Activated naive CD4-positive, alpha-beta T cell treated with anti-CD3 and anti-CD28 coated beads, Interleukin-2, amount 50 U/mL, for 72 hours (primary cell): Measurements from ENCODE around the gene MRPS23. TPM values are rescaled to one million over a fixed set of nuclear protein-coding genes. Genes with fewer than 3 reads are reported as not detected.
A peak's percentile ranks its signal among the peaks of the same experiment; 100 is the strongest.
"Not testable (repeated sequence)": the region's sequence is repeated elsewhere in the genome, so short reads cannot be mapped to it uniquely, and the experiment has no call there.

Experiments
- ATAC-seq, 2 donors: fragments of 150-1000 bp; cut with Tn5 transposase; 2 replicates each; pipeline ENCODE4 v1.10.0; 2021; ENCODE audit warnings: mild to moderate bottlenecking in 2 of 2, moderate library complexity in 2 of 2
- DNase-seq, 2 donors: peaks; one replicate each; pipeline ENCODE4 v3.0.0; 2021 to 2022; ENCODE audit warnings: low spot score in 2 of 2
- H3K27ac Mint-ChIP-seq, 2 donors: one replicate each; pipeline ENCODE4 v1.8.0; 2022; ENCODE audit warnings: mild to moderate bottlenecking in 2 of 2, mixed read lengths in 2 of 2
- H3K36me3 Mint-ChIP-seq, 2 donors: one replicate each; pipeline ENCODE4 v1.8.0; 2022; ENCODE audit warnings: mixed read lengths in 2 of 2
- H3K9me3 Mint-ChIP-seq, 2 donors: one replicate each; pipeline ENCODE4 v1.8.0; 2022; ENCODE audit warnings: mixed read lengths in 2 of 2
- total RNA-seq, 2 donors: library from RNA; stranded (reverse); gene quantifications; one replicate each; pipeline ENCODE4 v1.2.3, GENCODE V29; 2022

MRPS23 gene
- total RNA-seq, 2 donors from 2014 or later: 43.1 to 57.7 TPM

GRCh38 chr17:57858838-57859237 lies 9.0 kb upstream of the MRPS23 start:
- H3K27ac Mint-ChIP-seq: no peak overlapping the region
- no peaks in the 10 kb centered on the region for H3K9me3 Mint-ChIP-seq

GRCh38 chr17:57856792-57857620 lies 7.2 kb upstream of the MRPS23 start:
- Mint-ChIP-seq H3K9me3 (no peaks in the 10 kb centered on the region), H3K36me3 (no peaks in the 10 kb centered on the region), H3K27ac (no peak overlapping the region)
- ATAC-seq (no peak), DNase-seq (peak in 1 of 2 donors; percentile 18)

More at GRCh38 chr17:57858838-57859237, 9.0 kb upstream of the MRPS23 start:
- H3K36me3 Mint-ChIP-seq: no peaks in the 10 kb centered on the region
- DNase-seq: peak in 1 of 2 donors; percentile 31
- no peak for ATAC-seq

- Mint-ChIP-seq H3K27ac (peak overlapping the region in 1 of 2 donors; percentile 25), H3K9me3 (no peaks in the 10 kb centered on the region), H3K36me3 (peaks cover 3 to 4% of the 10 kb centered on the region in 2 donors)
- DNase-seq (no peak), ATAC-seq (no peak)
Measured at GRCh38 chr17:57855391-57856035, 5.7 kb upstream of the MRPS23 start.

- DNase-seq (no peak), ATAC-seq (no peak)
- Mint-ChIP-seq H3K9me3 (no peaks in the 10 kb centered on the region), H3K36me3 (peaks cover 20 to 21% of the 10 kb centered on the region in 2 donors), H3K27ac (peak overlapping the region in 1 of 2 donors; percentile 21)
Measured at GRCh38 chr17:57853695-57854094, 3.9 kb upstream of the MRPS23 start.

- no peak for ATAC-seq
- Mint-ChIP-seq H3K36me3 (peaks cover 20 to 21% of the 10 kb centered on the region in 2 donors), H3K27ac (no peak overlapping the region), H3K9me3 (no peaks in the 10 kb centered on the region)
- no peak for DNase-seq
Measured at GRCh38 chr17:57852955-57853328, 3.1 kb upstream of the MRPS23 start.

GRCh38 chr17:57852092-57852954 lies 2.5 kb upstream of the MRPS23 start:
- ATAC-seq (no peak), DNase-seq (no peak)
- no peaks in the 10 kb centered on the region for H3K9me3 Mint-ChIP-seq
- H3K36me3 Mint-ChIP-seq: peaks cover 20 to 21% of the 10 kb centered on the region in 2 donors
- H3K27ac Mint-ChIP-seq: peak overlapping the region in 1 of 2 donors; percentile 95

GRCh38 chr17:57849163-57849873 lies 526 bp downstream of the MRPS23 start:
- ATAC-seq: no peak
- Mint-ChIP-seq H3K27ac (peak overlapping the region; percentile 95 to 99), H3K36me3 (peaks cover 21 to 25% of the 10 kb centered on the region in 2 donors), H3K9me3 (no peaks in the 10 kb centered on the region)
- DNase-seq: no peak

GRCh38 chr17:57846056-57846945 lies 3.5 kb downstream of the MRPS23 start:
- not testable (repeated sequence) for H3K27ac Mint-ChIP-seq, H3K9me3 Mint-ChIP-seq, DNase-seq, ATAC-seq
- peaks cover 21 to 25% of the 10 kb centered on the region in 2 donors for H3K36me3 Mint-ChIP-seq

- ATAC-seq (no peak), DNase-seq (no peak)
- no peaks in the 10 kb centered on the region for H3K9me3 Mint-ChIP-seq
- no peak overlapping the region for H3K27ac Mint-ChIP-seq
- H3K36me3 Mint-ChIP-seq: peaks cover 0 to 5% of the 10 kb centered on the region in 2 donors
Measured at GRCh38 chr17:57842280-57842679, 7.6 kb downstream of the MRPS23 start.

GRCh38 chr17:57839571-57839923 lies 10.3 kb downstream of the MRPS23 start:
- H3K27ac Mint-ChIP-seq: no peak overlapping the region
- DNase-seq (no peak), ATAC-seq (no peak)
- no peaks in the 10 kb centered on the region for H3K9me3 Mint-ChIP-seq
- no peaks in the 10 kb centered on the region for H3K36me3 Mint-ChIP-seq

- DNase-seq: no peak
- no peak for ATAC-seq
- no peak overlapping the region for H3K27ac Mint-ChIP-seq
- no peaks in the 10 kb centered on the region for H3K9me3 Mint-ChIP-seq
- no peaks in the 10 kb centered on the region for H3K36me3 Mint-ChIP-seq
Measured at GRCh38 chr17:57838857-57839570, 10.8 kb downstream of the MRPS23 start.

GRCh38 chr17:57838453-57838852 lies 11.4 kb downstream of the MRPS23 start:
- H3K9me3 Mint-ChIP-seq: no peaks in the 10 kb centered on the region
- H3K36me3 Mint-ChIP-seq: no peaks in the 10 kb centered on the region
- ATAC-seq (no peak), DNase-seq (peak in 1 of 2 donors; percentile 4)
- H3K27ac Mint-ChIP-seq: no peak overlapping the region

- DNase-seq (no peak), ATAC-seq (no peak)
- Mint-ChIP-seq H3K36me3 (no peaks in the 10 kb centered on the region), H3K9me3 (no peaks in the 10 kb centered on the region), H3K27ac (no peak overlapping the region)
Measured at GRCh38 chr17:57835333-57835900, 14.4 kb downstream of the MRPS23 start.

- DNase-seq: peak in 1 of 2 donors; percentile 53
- Mint-ChIP-seq H3K9me3 (no peaks in the 10 kb centered on the region), H3K36me3 (no peaks in the 10 kb centered on the region), H3K27ac (no peak overlapping the region)
- ATAC-seq: peak; percentile 37 to 60
Measured at GRCh38 chr17:57834146-57834741, 15.6 kb downstream of the MRPS23 start.
